ENCODE measurements around the gene ECE1.

ECE1 gene

DNA sequence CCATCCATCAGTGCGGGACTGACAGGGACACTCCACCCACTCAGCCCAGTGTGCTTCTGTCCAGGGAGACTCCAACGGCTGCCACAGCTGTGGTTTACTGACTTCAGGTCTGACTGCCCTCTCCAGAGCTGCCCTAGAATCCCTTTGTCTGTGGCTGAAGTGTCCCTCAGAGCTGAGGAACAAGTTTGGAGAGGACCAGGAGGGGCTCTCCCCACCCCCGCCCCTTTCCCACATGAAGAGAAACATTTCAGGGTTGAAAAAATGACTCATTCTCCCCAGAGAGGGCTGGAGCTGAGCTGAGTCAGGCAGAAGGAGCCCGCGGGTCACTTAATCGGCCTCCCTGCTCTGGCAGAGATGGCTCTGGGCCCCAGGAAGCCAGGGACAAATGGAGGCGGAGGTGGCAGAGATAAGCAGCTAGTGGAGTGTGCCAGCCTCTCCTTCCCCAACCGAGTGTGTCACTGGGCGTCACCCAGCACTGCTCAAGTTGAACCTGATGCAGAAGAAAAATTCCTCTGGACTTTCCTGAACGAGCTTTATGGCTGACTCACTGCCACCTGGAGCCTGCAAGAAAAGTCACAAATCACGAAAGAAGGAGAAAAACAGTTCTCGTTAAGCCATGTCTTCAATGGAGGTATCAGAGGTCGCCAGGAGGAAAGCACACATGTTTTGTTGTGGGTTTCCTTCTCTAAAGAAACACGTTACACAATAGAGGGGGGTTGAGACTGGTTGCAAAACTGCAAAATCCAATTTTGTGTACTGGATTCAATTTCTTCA, 34.3 kb upstream of the ECE1 start:
- Histone ChIP-seq H3K9ac (ENCODE audit: low read length) (peak overlapping the region; percentile 47), H3K36me3 (ENCODE audit: control insufficient read depth, insufficient read depth, low read length) (no peaks in the 10 kb centered on the region), H3K27me3 (ENCODE audit: control insufficient read depth, insufficient read depth, low read length) (no peaks in the 10 kb centered on the region), H3K4me1 (ENCODE audit: control insufficient read depth, insufficient read depth, low read length) (peaks cover 89% of the 10 kb centered on the region), H3K9me3 (ENCODE audit: control insufficient read depth, insufficient read depth, low read depth, low read length) (no peaks in the 10 kb centered on the region), H3K27ac (ENCODE audit: low read depth, low read length) (peak overlapping the region; percentile 12; the same call in 1 of the 2 replicates), H3K4me3 (ENCODE audit: low read depth, low read length) (no peak overlapping the region)

DNA sequence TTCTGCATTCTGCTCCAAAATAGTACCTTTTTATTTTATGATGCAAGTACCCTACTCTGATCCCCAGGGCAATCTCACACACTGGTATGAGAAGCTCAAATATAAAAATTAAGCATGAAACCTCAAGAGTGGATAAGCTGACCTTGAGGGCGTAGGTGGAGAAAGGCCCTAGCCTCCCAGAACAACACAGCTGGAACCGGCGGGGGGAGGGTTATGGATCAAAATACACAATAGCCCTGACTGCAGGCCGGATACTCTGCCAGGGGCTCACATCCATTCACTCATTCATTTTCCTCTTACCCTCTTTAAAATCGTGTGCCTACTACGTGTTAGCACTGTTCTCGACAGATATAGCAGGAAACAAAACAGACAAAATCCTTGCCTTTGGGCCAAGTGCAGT, 32.8 kb upstream of the ECE1 start:
- H3K4me3 ChIP-seq (ENCODE audit: low read depth, low read length): no peak overlapping the region
- H3K9me3 ChIP-seq (ENCODE audit: control insufficient read depth, insufficient read depth, low read depth, low read length): no peaks in the 10 kb centered on the region
- no peaks in the 10 kb centered on the region for H3K36me3 ChIP-seq (ENCODE audit: control insufficient read depth, insufficient read depth, low read length)
- peak overlapping the region; percentile 7; the same call in 1 of the 2 replicates for H3K27ac ChIP-seq (ENCODE audit: low read depth, low read length)
- peaks cover 94% of the 10 kb centered on the region for H3K4me1 ChIP-seq (ENCODE audit: control insufficient read depth, insufficient read depth, low read length)
- H3K27me3 ChIP-seq (ENCODE audit: control insufficient read depth, insufficient read depth, low read length): no peaks in the 10 kb centered on the region
- peak overlapping the region; percentile 39 for H3K9ac ChIP-seq (ENCODE audit: low read length)

GRCh38 chr1:21322681-21323016, 32.4 kb upstream of the ECE1 start:
- Histone ChIP-seq H3K9ac (ENCODE audit: low read length) (peak overlapping the region; percentile 39), H3K9me3 (ENCODE audit: control insufficient read depth, insufficient read depth, low read depth, low read length) (no peaks in the 10 kb centered on the region), H3K4me1 (ENCODE audit: control insufficient read depth, insufficient read depth, low read length) (peaks cover 98% of the 10 kb centered on the region), H3K36me3 (ENCODE audit: control insufficient read depth, insufficient read depth, low read length) (no peaks in the 10 kb centered on the region), H3K27me3 (ENCODE audit: control insufficient read depth, insufficient read depth, low read length) (no peaks in the 10 kb centered on the region), H3K4me3 (ENCODE audit: low read depth, low read length) (no peak overlapping the region), H3K27ac (ENCODE audit: low read depth, low read length) (peak overlapping the region; percentile 7; the same call in 1 of the 2 replicates)

GRCh38 chr1:21321963-21322680, 31.9 kb upstream of the ECE1 start:
- Histone ChIP-seq H3K9ac (ENCODE audit: low read length) (peak overlapping the region; percentile 6), H3K9me3 (ENCODE audit: control insufficient read depth, insufficient read depth, low read depth, low read length) (no peaks in the 10 kb centered on the region), H3K27ac (ENCODE audit: low read depth, low read length) (peak overlapping the region; percentile 7; the same call in 1 of the 2 replicates), H3K4me3 (ENCODE audit: low read depth, low read length) (no peak overlapping the region), H3K36me3 (ENCODE audit: control insufficient read depth, insufficient read depth, low read length) (no peaks in the 10 kb centered on the region), H3K27me3 (ENCODE audit: control insufficient read depth, insufficient read depth, low read length) (no peaks in the 10 kb centered on the region), H3K4me1 (ENCODE audit: control insufficient read depth, insufficient read depth, low read length) (peaks cover 94% of the 10 kb centered on the region)

- Histone ChIP-seq H3K27ac (ENCODE audit: low read depth, low read length) (peak overlapping the region; percentile 50; the same call in 1 of the 2 replicates), H3K9me3 (ENCODE audit: control insufficient read depth, insufficient read depth, low read depth, low read length) (no peaks in the 10 kb centered on the region), H3K4me1 (ENCODE audit: control insufficient read depth, insufficient read depth, low read length) (peaks cover 79% of the 10 kb centered on the region)
Measured at GRCh38 chr1:21320410-21321108, 30.3 kb upstream of the ECE1 start.

DNA sequence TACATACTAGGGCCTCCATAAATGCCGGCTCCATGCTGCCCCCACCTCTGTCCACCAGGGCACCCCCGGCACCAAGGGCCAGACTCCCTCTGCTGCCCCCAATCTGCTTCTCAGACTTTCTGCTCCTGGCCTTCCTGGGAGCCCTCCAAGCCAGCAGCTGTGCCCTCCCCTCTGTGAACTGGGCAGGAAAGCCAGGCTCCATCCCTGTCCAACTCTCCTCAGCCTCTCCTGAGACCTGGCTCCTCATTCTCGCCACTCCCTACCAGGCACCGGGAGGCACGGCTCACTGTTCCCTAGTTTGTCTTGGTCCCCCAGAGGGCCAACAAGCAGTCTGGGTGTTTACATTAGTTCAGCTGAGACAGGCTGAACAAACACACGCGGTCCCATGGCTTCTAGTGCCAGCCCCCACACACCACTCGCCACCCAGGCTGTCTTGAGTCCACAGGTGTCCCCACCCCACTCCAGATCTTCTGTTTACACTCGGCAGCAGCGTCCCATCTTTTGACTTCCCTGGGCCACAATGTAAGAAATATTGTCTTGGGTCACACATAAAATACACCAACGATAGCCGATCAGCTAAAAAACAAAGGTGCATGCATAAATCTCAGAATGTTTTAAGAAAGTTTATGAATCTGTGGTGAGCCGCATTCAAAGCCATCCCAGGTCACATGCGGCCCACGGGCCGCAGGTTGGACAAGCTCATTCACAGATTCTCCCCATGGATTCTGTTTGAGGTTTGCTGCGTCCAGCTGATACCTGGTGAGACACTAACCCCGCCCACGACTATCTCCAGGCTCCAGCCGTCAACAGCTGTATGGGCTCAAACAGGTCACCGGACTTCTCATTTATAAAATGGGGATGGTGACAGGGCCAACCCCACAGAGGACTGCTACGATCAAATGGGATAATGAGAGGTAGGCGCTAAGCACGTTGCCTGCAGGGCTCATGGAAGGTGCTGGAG, 29.5 kb upstream of the ECE1 start:
- H3K36me3 ChIP-seq (ENCODE audit: control insufficient read depth, insufficient read depth, low read length): no peaks in the 10 kb centered on the region
- H3K4me1 ChIP-seq (ENCODE audit: control insufficient read depth, insufficient read depth, low read length): peaks cover 76% of the 10 kb centered on the region
- peak overlapping the region; percentile 27 for H3K9ac ChIP-seq (ENCODE audit: low read length)
- H3K27me3 ChIP-seq (ENCODE audit: control insufficient read depth, insufficient read depth, low read length): no peaks in the 10 kb centered on the region
- H3K9me3 ChIP-seq (ENCODE audit: control insufficient read depth, insufficient read depth, low read depth, low read length): no peaks in the 10 kb centered on the region
- no peak overlapping the region; the same call in 1 of the 2 replicates for H3K27ac ChIP-seq (ENCODE audit: low read depth, low read length)
- no peak overlapping the region for H3K4me3 ChIP-seq (ENCODE audit: low read depth, low read length)

More at GRCh38 chr1:21320410-21321108, 30.3 kb upstream of the ECE1 start:
- no peaks in the 10 kb centered on the region for H3K36me3 ChIP-seq (ENCODE audit: control insufficient read depth, insufficient read depth, low read length)
- no peaks in the 10 kb centered on the region for H3K27me3 ChIP-seq (ENCODE audit: control insufficient read depth, insufficient read depth, low read length)
- H3K4me3 ChIP-seq (ENCODE audit: low read depth, low read length): no peak overlapping the region
- peak overlapping the region; percentile 54 for H3K9ac ChIP-seq (ENCODE audit: low read length)

DNA sequence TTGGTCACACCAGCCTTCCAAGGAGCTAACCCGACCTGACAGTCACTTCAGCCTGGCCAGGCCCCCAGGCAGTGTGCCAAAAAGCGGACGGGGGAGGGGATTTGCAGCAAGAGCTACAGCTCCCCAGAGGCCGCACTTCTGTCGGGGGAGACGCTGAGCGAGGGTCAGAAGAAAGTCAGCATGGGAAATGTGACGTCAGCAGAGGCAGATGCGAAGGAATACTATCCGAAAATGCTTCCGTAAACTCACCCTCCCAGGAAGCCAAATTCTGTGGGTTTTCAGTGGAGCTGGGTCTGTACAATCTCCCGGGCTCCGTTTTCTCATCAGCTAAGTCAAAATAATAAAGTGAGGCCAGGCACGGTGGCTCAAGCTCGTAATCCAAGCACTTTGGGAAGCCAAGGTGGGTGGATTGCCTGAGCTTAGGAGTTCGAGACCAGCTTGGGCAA, 28.5 kb upstream of the ECE1 start:
- no peaks in the 10 kb centered on the region for H3K9me3 ChIP-seq (ENCODE audit: control insufficient read depth, insufficient read depth, low read depth, low read length)
- H3K27me3 ChIP-seq (ENCODE audit: control insufficient read depth, insufficient read depth, low read length): no peaks in the 10 kb centered on the region
- no peak overlapping the region for H3K4me3 ChIP-seq (ENCODE audit: low read depth, low read length)
- no peak overlapping the region for H3K27ac ChIP-seq (ENCODE audit: low read depth, low read length)
- H3K9ac ChIP-seq (ENCODE audit: low read length): no peak overlapping the region
- H3K4me1 ChIP-seq (ENCODE audit: control insufficient read depth, insufficient read depth, low read length): peaks cover 76% of the 10 kb centered on the region
- H3K36me3 ChIP-seq (ENCODE audit: control insufficient read depth, insufficient read depth, low read length): no peaks in the 10 kb centered on the region

GRCh38 chr1:21318057-21318713, 27.9 kb upstream of the ECE1 start:
- Histone ChIP-seq H3K4me3 (ENCODE audit: low read depth, low read length) (no peak overlapping the region), H3K27me3 (ENCODE audit: control insufficient read depth, insufficient read depth, low read length) (no peaks in the 10 kb centered on the region), H3K9ac (ENCODE audit: low read length) (no peak overlapping the region), H3K4me1 (ENCODE audit: control insufficient read depth, insufficient read depth, low read length) (peaks cover 76% of the 10 kb centered on the region), H3K27ac (ENCODE audit: low read depth, low read length) (no peak overlapping the region), H3K9me3 (ENCODE audit: control insufficient read depth, insufficient read depth, low read depth, low read length) (no peaks in the 10 kb centered on the region), H3K36me3 (ENCODE audit: control insufficient read depth, insufficient read depth, low read length) (no peaks in the 10 kb centered on the region)

DNA sequence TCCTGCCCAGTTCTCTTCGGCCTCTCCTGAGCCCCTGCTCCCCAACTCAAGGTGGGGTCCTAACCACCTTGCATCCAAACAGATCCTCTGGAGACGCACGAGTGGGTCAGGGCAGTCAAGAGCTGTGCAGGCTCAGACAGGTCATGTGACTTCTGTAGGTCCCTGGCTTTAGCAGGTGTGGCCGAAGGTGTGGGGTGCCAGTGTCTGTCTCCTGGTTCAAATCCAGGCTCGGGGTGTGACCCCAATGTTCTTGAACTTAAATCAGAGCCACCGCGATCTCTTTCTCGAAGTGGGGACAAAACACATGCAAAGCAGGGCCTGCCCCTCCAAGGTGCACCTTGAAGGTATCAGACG, 27.4 kb upstream of the ECE1 start:
- Histone ChIP-seq H3K27me3 (ENCODE audit: control insufficient read depth, insufficient read depth, low read length) (no peaks in the 10 kb centered on the region), H3K9me3 (ENCODE audit: control insufficient read depth, insufficient read depth, low read depth, low read length) (no peaks in the 10 kb centered on the region), H3K9ac (ENCODE audit: low read length) (no peak overlapping the region), H3K4me1 (ENCODE audit: control insufficient read depth, insufficient read depth, low read length) (peaks cover 75% of the 10 kb centered on the region), H3K27ac (ENCODE audit: low read depth, low read length) (no peak overlapping the region), H3K4me3 (ENCODE audit: low read depth, low read length) (no peak overlapping the region), H3K36me3 (ENCODE audit: control insufficient read depth, insufficient read depth, low read length) (no peaks in the 10 kb centered on the region)
